ENCODE data around the gene OXSR1. TPM values are rescaled to one million over a fixed set of nuclear protein-coding genes. Genes with fewer than 3 reads are reported as not detected.
A peak's percentile ranks its signal among the peaks of the same experiment; 100 is the strongest.

The OXSR1 gene
- total and polyA plus RNA-seq, 10 of the 15 experiments (the other 5 are each of a cell fraction or from before 2014, with no cell fraction given): 12.4 to 54.6 (median 35.7) TPM

DNA sequence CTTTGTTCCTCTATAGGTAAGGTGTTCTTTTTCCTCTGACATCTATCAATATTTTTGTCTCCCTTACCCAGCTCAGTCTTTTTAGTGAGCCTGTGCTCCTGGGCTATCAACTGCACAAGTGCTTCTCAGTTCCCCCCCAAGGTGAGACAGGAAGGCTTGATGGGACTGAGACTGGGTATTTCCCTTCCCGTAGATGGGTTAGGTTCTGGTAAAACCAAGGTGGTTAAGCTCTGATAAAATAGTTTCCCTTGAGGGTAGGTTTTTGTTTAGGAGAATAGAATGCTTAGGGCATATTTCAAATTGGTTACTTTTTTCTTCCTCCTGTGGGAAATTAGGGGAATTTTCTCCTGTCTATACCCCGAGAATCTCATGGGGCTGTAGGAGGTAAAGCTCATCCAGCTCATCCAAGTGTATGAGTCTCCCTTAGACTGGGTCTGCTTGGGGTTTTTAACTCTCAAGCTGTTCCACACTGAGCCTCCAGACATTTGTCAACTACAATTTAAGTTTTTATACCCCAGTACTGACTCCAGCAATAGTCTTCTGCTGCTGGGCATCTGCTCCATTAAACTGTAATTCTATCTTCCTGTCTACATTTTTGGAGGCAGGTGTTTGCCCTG is 44.9 kb downstream of the OXSR1 start (continued):
- TF ChIP-seq, protein P1, sequence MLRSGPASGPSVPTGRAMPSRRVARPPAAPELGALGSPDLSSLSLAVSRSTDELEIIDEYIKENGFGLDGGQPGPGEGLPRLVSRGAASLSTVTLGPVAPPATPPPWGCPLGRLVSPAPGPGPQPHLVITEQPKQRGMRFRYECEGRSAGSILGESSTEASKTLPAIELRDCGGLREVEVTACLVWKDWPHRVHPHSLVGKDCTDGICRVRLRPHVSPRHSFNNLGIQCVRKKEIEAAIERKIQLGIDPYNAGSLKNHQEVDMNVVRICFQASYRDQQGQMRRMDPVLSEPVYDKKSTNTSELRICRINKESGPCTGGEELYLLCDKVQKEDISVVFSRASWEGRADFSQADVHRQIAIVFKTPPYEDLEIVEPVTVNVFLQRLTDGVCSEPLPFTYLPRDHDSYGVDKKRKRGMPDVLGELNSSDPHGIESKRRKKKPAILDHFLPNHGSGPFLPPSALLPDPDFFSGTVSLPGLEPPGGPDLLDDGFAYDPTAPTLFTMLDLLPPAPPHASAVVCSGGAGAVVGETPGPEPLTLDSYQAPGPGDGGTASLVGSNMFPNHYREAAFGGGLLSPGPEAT (IDR thresholded peaks at IDR 0.05; ENCODE audit: low read depth): peak; percentile 57
- no peak for TF ChIP-seq POLR2A (IDR thresholded peaks at IDR 0.05; ENCODE audit: low read depth, low read length)
- TF ChIP-seq, protein P2, sequence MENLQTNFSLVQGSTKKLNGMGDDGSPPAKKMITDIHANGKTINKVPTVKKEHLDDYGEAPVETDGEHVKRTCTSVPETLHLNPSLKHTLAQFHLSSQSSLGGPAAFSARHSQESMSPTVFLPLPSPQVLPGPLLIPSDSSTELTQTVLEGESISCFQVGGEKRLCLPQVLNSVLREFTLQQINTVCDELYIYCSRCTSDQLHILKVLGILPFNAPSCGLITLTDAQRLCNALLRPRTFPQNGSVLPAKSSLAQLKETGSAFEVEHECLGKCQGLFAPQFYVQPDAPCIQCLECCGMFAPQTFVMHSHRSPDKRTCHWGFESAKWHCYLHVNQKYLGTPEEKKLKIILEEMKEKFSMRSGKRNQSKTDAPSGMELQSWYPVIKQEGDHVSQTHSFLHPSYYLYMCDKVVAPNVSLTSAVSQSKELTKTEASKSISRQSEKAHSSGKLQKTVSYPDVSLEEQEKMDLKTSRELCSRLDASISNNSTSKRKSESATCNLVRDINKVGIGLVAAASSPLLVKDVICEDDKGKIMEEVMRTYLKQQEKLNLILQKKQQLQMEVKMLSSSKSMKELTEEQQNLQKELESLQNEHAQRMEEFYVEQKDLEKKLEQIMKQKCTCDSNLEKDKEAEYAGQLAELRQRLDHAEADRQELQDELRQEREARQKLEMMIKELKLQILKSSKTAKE (IDR thresholded peaks at IDR 0.05; ENCODE audit: low read depth, poor library complexity, severe bottlenecking): no peak
- TF ChIP-seq, protein P3, sequence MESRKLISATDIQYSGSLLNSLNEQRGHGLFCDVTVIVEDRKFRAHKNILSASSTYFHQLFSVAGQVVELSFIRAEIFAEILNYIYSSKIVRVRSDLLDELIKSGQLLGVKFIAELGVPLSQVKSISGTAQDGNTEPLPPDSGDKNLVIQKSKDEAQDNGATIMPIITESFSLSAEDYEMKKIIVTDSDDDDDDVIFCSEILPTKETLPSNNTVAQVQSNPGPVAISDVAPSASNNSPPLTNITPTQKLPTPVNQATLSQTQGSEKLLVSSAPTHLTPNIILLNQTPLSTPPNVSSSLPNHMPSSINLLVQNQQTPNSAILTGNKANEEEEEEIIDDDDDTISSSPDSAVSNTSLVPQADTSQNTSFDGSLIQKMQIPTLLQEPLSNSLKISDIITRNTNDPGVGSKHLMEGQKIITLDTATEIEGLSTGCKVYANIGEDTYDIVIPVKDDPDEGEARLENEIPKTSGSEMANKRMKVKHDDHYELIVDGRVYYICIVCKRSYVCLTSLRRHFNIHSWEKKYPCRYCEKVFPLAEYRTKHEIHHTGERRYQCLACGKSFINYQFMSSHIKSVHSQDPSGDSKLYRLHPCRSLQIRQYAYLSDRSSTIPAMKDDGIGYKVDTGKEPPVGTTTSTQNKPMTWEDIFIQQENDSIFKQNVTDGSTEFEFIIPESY (IDR thresholded peaks at IDR 0.05): no peak
- peak; percentile 55 to 66; a peak in 2 of 4 replicates for TF ChIP-seq IKZF2 (IDR thresholded peaks at IDR 0.05)
- TF ChIP-seq YY1 (IDR thresholded peaks at IDR 0.05; ENCODE audit: low read depth, low read length): no peak
- 0 out of 2 replicates have a peak, but pooled peaks have one; percentile 21 for TF ChIP-seq NBN (IDR thresholded peaks at IDR 0.05)
- TF ChIP-seq IKZF1 (conservative IDR thresholded peaks at IDR 0.05): peak; percentile 39; the same call in 1 of the 2 replicates

Data from GM12878 (cell line).